H1 (cell line): ENCODE data around the gene COL26A1. TPM values are rescaled to one million over a fixed set of nuclear protein-coding genes. Genes with fewer than 3 reads are reported as not detected.

ENCODE experiments used
- CTCF ChIA-PET: fragments of 300-600 bp; sonication (Branson Sonifier 250); formaldehyde crosslinking; loops from one replicate; lab custom pipeline; 2021; ENCODE audit not compliant: partially characterized antibody; lab: Charles Lee
- POLR2A ChIA-PET: fragments of 300-600 bp; sonication (Branson Sonifier 250); formaldehyde crosslinking; loops from one replicate; lab custom pipeline; 2021; ENCODE audit warnings: inconsistent platforms; ENCODE audit not compliant: partially characterized antibody; lab: Charles Lee
- DNase-seq, 2 experiments: peaks; one replicate each; pipeline versions ENCODE4 v3.0.0 to v3.0.0-alpha.2; 2010 to 2022; ENCODE audit warnings: low spot score in 2 of 2, low read depth in 1 of 2, mixed read lengths in 1 of 2
- FAIRE-seq: peaks from 2 replicates; lab custom pipeline; 2011; peaks lifted over from hg19 to GRCh38; lab: Jason Lieb, UNC
- H2AFZ ChIP-seq: 2 replicates; pipeline ENCODE4 v1.8.1; 2012; ENCODE audit warnings: low read length, inconsistent platforms
- H2AK5ac ChIP-seq: 2 replicates; pipeline ENCODE4 v1.6.1; 2013; ENCODE audit warnings: low read depth, low read length
- H2BK120ac ChIP-seq: replicated peaks from 2 replicates; pipeline ENCODE3; 2013; ENCODE audit warnings: low read depth, low read length, inconsistent platforms
- H2BK12ac ChIP-seq: 2 replicates; pipeline ENCODE4 v1.6.1; 2013; ENCODE audit warnings: low read depth, low read length
- H2BK15ac ChIP-seq: 2 replicates; pipeline ENCODE4 v1.6.1; 2013; ENCODE audit warnings: low read length
- H2BK20ac ChIP-seq: 2 replicates; pipeline ENCODE4 v1.6.1; 2013; ENCODE audit warnings: low read length
- H2BK5ac ChIP-seq: 2 replicates; pipeline ENCODE4 v1.6.1; 2013; ENCODE audit warnings: low read depth, low read length
- H3K14ac ChIP-seq: 2 replicates; pipeline ENCODE4 v1.6.1; 2013; ENCODE audit warnings: inconsistent platforms; ENCODE audit not compliant: insufficient read length
- H3K18ac ChIP-seq: 2 replicates; pipeline ENCODE4 v1.6.1; 2013; ENCODE audit warnings: low read length; ENCODE audit errors: extremely low read depth
- H3K23ac ChIP-seq: 2 replicates; pipeline ENCODE4 v1.6.1; 2013; ENCODE audit warnings: inconsistent platforms; ENCODE audit not compliant: insufficient read length
- H3K23me2 ChIP-seq: 2 replicates; pipeline ENCODE4 v1.6.1; 2013; ENCODE audit warnings: low read depth, low read length
- H3K27ac ChIP-seq: 2 replicates; pipeline ENCODE4 v1.6.1; 2011; ENCODE audit warnings: low read depth, low read length, inconsistent platforms
- H3K27me3 ChIP-seq, 4 experiments: replicated peaks in 1 of 4; 1 replicate in 1 of 4; 2 replicates in 3 of 4; pipeline versions ENCODE4 v1.6.1 to v1.8.1; 2011 to 2013; ENCODE audit warnings: low read length in 3 of 4, mild to moderate bottlenecking in 3 of 4, inconsistent platforms in 2 of 4, mixed read lengths in 2 of 4, moderate library complexity in 1 of 4; ENCODE audit not compliant: control insufficient read depth in 3 of 4, insufficient read depth in 3 of 4; ENCODE audit errors: extremely low read depth in 1 of 4
- H3K36me3 ChIP-seq, 4 experiments: 2 replicates each; pipeline versions ENCODE4 v1.6.1 to v1.8.1; 2011 to 2013; ENCODE audit warnings: mild to moderate bottlenecking in 4 of 4, low read length in 3 of 4, moderate library complexity in 2 of 4, control low read depth in 1 of 4, inconsistent platforms in 1 of 4; ENCODE audit not compliant: insufficient read depth in 4 of 4, control insufficient read depth in 2 of 4
- H3K4ac ChIP-seq: replicated peaks from 2 replicates; pipeline ENCODE3; 2013; ENCODE audit warnings: low read length, low read depth, mixed read lengths, inconsistent platforms; ENCODE audit not compliant: insufficient read length
- H3K4me1 ChIP-seq, 4 experiments: replicated peaks in 1 of 4; 1 replicate in 1 of 4; 2 replicates in 3 of 4; pipeline versions ENCODE4 v1.6.1 to v1.8.1; 2011 to 2013; ENCODE audit warnings: low read length in 3 of 4, inconsistent platforms in 2 of 4, mixed read lengths in 1 of 4; ENCODE audit not compliant: insufficient read depth in 4 of 4, control insufficient read depth in 3 of 4
- H3K4me2 ChIP-seq, 2 experiments: 2 replicates each; pipeline versions ENCODE4 v1.6.1 to v1.8.1; 2011 to 2013; ENCODE audit warnings: low read depth in 2 of 2, low read length in 2 of 2, control low read depth in 1 of 2, inconsistent platforms in 1 of 2, mild to moderate bottlenecking in 1 of 2; ENCODE audit not compliant: insufficient read depth in 1 of 2
- H3K4me3 ChIP-seq, 4 experiments: fragments of 200-600, 300-600 bp in 1 of 4; sonication (generic), shearing (Covaris generic), sonication (Bioruptor Twin) in 1 of 4; 2 replicates each; pipeline versions ENCODE4 v1.5.1 to v1.8.1; 2011 to 2016; ENCODE audit warnings: low read length in 4 of 4, low read depth in 3 of 4, control low read depth in 2 of 4, inconsistent platforms in 2 of 4, mild to moderate bottlenecking in 2 of 4, mixed read lengths in 1 of 4, moderate library complexity in 1 of 4; ENCODE audit not compliant: insufficient read depth in 2 of 4; ENCODE audit errors: extremely low read depth in 1 of 4
- H3K56ac ChIP-seq: replicated peaks from 2 replicates; pipeline ENCODE3; 2013; ENCODE audit warnings: low read depth, mild to moderate bottlenecking, mixed read lengths, low read length, inconsistent platforms; ENCODE audit not compliant: insufficient read length
- H3K79me1 ChIP-seq: 2 replicates; pipeline ENCODE4 v1.6.1; 2013; ENCODE audit warnings: low read depth, low read length, control low read depth
- H3K79me2 ChIP-seq, 2 experiments: 2 replicates each; pipeline versions ENCODE4 v1.6.1 to v1.8.1; 2012 to 2013; ENCODE audit warnings: low read length in 2 of 2, mild to moderate bottlenecking in 2 of 2, inconsistent platforms in 1 of 2; ENCODE audit not compliant: insufficient read depth in 2 of 2, control insufficient read depth in 1 of 2
- H3K9ac ChIP-seq, 4 experiments: replicated peaks in 1 of 4; 1 replicate in 1 of 4; 2 replicates in 3 of 4; pipeline versions ENCODE4 v1.6.1 to v1.8.1; 2011 to 2013; ENCODE audit warnings: low read depth in 3 of 4, low read length in 3 of 4, control low read depth in 2 of 4, mild to moderate bottlenecking in 2 of 4, moderate library complexity in 2 of 4, inconsistent platforms in 1 of 4; ENCODE audit errors: extremely low read depth in 1 of 4
- H3K9me3 ChIP-seq, 2 experiments: 2 replicates each; pipeline versions ENCODE4 v1.6.1 to v1.8.1; 2012 to 2013; ENCODE audit warnings: mild to moderate bottlenecking in 2 of 2, moderate library complexity in 2 of 2, control low read depth in 1 of 2, inconsistent platforms in 1 of 2, low read depth in 1 of 2, low read length in 1 of 2, mixed read lengths in 1 of 2; ENCODE audit not compliant: insufficient read depth in 2 of 2
- H4K20me1 ChIP-seq, 2 experiments: replicated peaks in 1 of 2; 2 replicates each; pipeline versions ENCODE3 to v1.8.1; 2011 to 2013; ENCODE audit warnings: inconsistent platforms in 2 of 2, low read length in 2 of 2, mild to moderate bottlenecking in 1 of 2; ENCODE audit not compliant: insufficient read depth in 2 of 2, control insufficient read depth in 1 of 2
- H4K5ac ChIP-seq: 2 replicates; pipeline ENCODE4 v1.6.1; 2013; ENCODE audit warnings: low read length, low read depth, mixed read lengths, inconsistent platforms; ENCODE audit not compliant: insufficient read length
- H4K8ac ChIP-seq: 2 replicates; pipeline ENCODE4 v1.8.0; 2013; ENCODE audit warnings: mild to moderate bottlenecking, moderate library complexity, low read length, inconsistent platforms; ENCODE audit not compliant: insufficient read depth; ENCODE audit errors: extremely low read depth
- H4K91ac ChIP-seq: replicated peaks from 2 replicates; pipeline ENCODE3; 2013; ENCODE audit warnings: low read length, mixed read lengths, inconsistent platforms; ENCODE audit not compliant: insufficient read length
- ASH2L ChIP-seq: fragments of 200-600, 300-600 bp; sonication (generic); IDR thresholded peaks from one replicate; pipeline ENCODE4 v1.7.1; 2017; ENCODE audit warnings: low read length
- EGR1 ChIP-seq: IDR thresholded peaks from 2 replicates; pipeline ENCODE4 v1.6.1; 2011; ENCODE audit warnings: low read depth, low read length, borderline replicate concordance
- EP300 ChIP-seq, 2 experiments: IDR thresholded peaks; 1 replicate in 1 of 2; 2 replicates in 1 of 2; pipeline ENCODE4 v1.6.1; 2011 to 2012; ENCODE audit warnings: low read depth in 2 of 2, low read length in 2 of 2, mild to moderate bottlenecking in 2 of 2, borderline replicate concordance in 1 of 2, inconsistent platforms in 1 of 2, moderate library complexity in 1 of 2
- RXRA ChIP-seq: IDR thresholded peaks from 2 replicates; pipeline ENCODE4 v1.6.1; 2011; ENCODE audit warnings: low read depth, mild to moderate bottlenecking, low read length, moderate library complexity; ENCODE audit not compliant: insufficient read depth
- WGBS, 2 experiments: shearing (Covaris generic) in 1 of 2; methylation state at CpG; one replicate each; pipeline versions ENCODE4 v1.1.6 to v1.1.7; 2013 to 2015; ENCODE audit warnings: low lambda C conversion rate in 2 of 2, mixed read lengths in 2 of 2, inconsistent platforms in 1 of 2, low coverage in 1 of 2, missing lambda C conversion rate in 1 of 2; ENCODE audit not compliant: insufficient replicate concordance in 2 of 2, insufficient coverage in 1 of 2, insufficient read length in 1 of 2; ENCODE audit errors: extremely low coverage in 1 of 2, missing lambda C conversion rate in 1 of 2; 5-methylcytosine and 5-hydroxymethylcytosine counted together
- polyA plus RNA-seq, 7 experiments: library from polyadenylated mRNA; depleted of rRNA in 3 of 7; stranded (reverse) in 5 of 7; unstranded in 2 of 7; fragments of >200 nt in 5 of 7; fragments of 200-250 nt in 2 of 7; gene quantifications; 1 replicate in 5 of 7; 2 replicates in 1 of 7; 4 replicates in 1 of 7; pipeline versions ENCODE4 v1.2.1 to v1.2.3, GENCODE V29; 2011 to 2013; ENCODE audit warnings: missing spikeins in 2 of 7, mixed read lengths in 2 of 7
- total RNA-seq: library from RNA; stranded (reverse); fragmentation: NEBNext Ultra II Directional; extraction: Animal tissue kit (Norgen Biotek cat#: 25700); gene quantifications from 2 replicates; pipeline ENCODE4 v1.2.1, GENCODE V29; 2021
- TF ChIP-seq, protein P1 (sequence below): IDR thresholded peaks from 2 replicates; pipeline ENCODE4 v1.6.1; 2012; ENCODE audit warnings: low read length, inconsistent platforms

The COL26A1 gene
- total and polyA plus RNA-seq, 2 of the 8 experiments (the other 6 are each of a cell fraction or from before 2014, with no cell fraction given), result 51.1 to 68.8 TPM

DNA sequence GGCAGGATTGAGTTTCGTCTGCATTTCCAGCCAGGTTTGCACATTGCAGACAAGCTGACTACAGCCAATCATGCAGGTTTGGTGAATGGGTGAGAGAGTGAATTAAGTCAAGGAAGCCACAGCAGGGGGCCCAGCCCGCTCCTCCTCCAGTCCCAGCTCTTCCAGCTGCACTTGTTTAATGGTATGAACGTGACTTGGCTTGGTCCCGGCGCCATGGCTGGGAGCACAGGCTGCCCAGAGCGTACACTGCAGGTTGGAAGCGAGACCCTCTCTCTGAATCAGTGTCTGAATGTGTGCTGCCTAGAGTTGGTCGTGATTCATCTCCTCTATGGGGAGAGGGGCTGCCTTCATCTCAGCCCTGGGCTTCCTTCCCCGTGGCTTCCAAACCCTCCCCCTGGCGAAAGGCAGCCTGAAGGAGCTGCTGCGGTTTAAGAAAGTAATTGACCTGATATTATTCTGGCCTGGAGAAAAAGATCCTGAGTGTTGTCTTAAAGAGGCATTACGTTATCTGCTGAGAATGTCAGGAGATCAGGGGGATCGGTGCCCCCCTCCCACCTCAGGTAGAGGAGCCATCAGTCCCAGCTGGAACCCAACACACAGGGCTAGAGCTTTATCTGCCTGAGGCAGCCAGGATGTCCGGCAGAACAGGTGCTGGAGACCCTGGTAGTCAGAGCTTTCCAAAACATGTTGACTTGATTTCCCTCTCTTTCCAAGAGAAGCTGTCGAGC lies 132.1 kb downstream of the COL26A1 start:
- Histone ChIP-seq H3K4me1 (peaks cover 4 to 16% (median 8%) of the 10 kb centered on the region in 4 experiments), H3K9me3 (no peaks in the 10 kb centered on the region), H2BK120ac (no peak overlapping the region), H2BK12ac (peak overlapping the region; percentile 82; the same call in 1 of the 2 replicates), H3K4me3 (no peak overlapping the region; a peak in 1 of 8 replicates), H4K20me1 (no peaks in the 10 kb centered on the region), H2AFZ (no peak overlapping the region), H3K18ac (peak overlapping the region; percentile 68), H3K9ac (no peak overlapping the region; a peak in 1 of 7 replicates), H3K23me2 (no peaks in the 10 kb centered on the region), H3K79me2 (no peaks in the 10 kb centered on the region), H3K4ac (no peak overlapping the region), H3K79me1 (peaks cover under 1% of the 10 kb centered on the region), H3K36me3 (no peaks in the 10 kb centered on the region), H3K23ac (no peak overlapping the region), H2BK20ac (0 out of 2 replicates have a peak overlapping the region, but pooled peaks have one; percentile 55), H2AK5ac (no peak overlapping the region), H4K91ac (no peak overlapping the region), H3K4me2 (peak overlapping the region; percentile 13 to 40; a peak in 2 of 4 replicates), H4K8ac (no peak overlapping the region), H4K5ac (no peak overlapping the region), H3K56ac (no peak overlapping the region), H2BK15ac (peak overlapping the region; percentile 75; the same call in 1 of the 2 replicates), H3K27me3 (no peaks in the 10 kb centered on the region), H3K27ac (no peak overlapping the region), H3K14ac (no peak overlapping the region), H2BK5ac (peak overlapping the region; percentile 86)
- TF ChIP-seq EGR1 (no peak), RXRA (no peak), ASH2L (peak; percentile 44), EP300 (IDR thresholded peaks at IDR 0.05; ENCODE audit: borderline replicate concordance in 1 of 2, low read depth in 2 of 2, low read length in 2 of 2) (no peak)
- TF ChIP-seq, protein P1, sequence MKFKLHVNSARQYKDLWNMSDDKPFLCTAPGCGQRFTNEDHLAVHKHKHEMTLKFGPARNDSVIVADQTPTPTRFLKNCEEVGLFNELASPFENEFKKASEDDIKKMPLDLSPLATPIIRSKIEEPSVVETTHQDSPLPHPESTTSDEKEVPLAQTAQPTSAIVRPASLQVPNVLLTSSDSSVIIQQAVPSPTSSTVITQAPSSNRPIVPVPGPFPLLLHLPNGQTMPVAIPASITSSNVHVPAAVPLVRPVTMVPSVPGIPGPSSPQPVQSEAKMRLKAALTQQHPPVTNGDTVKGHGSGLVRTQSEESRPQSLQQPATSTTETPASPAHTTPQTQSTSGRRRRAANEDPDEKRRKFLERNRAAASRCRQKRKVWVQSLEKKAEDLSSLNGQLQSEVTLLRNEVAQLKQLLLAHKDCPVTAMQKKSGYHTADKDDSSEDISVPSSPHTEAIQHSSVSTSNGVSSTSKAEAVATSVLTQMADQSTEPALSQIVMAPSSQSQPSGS, result no peak
- ChIA-PET CTCF (interaction anchor here (0.8 to 4.0 kb wide), 8 partner anchors 11 to 130 kb away, joined by 3 to 22 read pairs (median 4); no protein-coding TSS in a partner anchor), POLR2A (interaction anchor here (1.0 to 1.5 kb wide), 4 partner anchors 9 to 195 kb away, joined by 3 to 4 read pairs (median 4); no protein-coding TSS in a partner anchor)
- FAIRE-seq, result no peak
- no peak for DNase-seq
- 70% methylated on average over 15 of the region's 15 CpGs; no CpG with 5 or more reads in 1 of the 2 experiments for WGBS, 2 experiments
